AML-193 (cell line): ENCODE data around the gene BTBD7.
"Not testable (repeated sequence)": the region's sequence is repeated elsewhere in the genome, so short reads cannot be mapped to it uniquely, and the experiment has no call there.

Source experiments
- DNase-seq, 2 experiments: peaks; one replicate each; lab custom pipeline; 2025; lab: John Stamatoyannopoulos, UW

Gene BTBD7

GRCh38 chr14:93332853-93333630 lies at the start of gene BTBD7:
TSS of gene BTBD7 (minus strand) at chr14:93333036. CDS start at chr14:93296051, 36,985 bp downstream.
- DNase-seq: peak; percentile 93 to 94

DNA sequence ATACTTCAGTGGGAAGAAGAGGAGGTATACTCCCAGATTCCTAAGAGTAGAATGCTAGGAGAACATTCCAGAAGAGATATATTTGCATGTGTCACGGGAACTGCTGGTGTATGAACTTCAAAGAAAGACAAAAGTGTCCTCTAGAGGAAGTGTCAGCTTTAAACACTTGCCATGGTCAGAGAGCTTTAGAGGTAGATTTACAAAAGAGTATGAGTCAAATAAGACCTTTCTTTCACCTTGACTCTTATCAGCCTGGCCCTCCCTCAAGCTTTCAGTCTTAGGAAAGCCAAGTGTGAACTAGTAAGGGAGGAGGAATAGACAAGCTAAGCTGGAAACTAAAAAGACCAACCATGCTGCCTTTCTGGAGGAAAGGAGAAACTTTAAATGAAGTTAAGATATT lies 48.8 kb upstream of the BTBD7 start:
- DNase-seq: no peak

DNA sequence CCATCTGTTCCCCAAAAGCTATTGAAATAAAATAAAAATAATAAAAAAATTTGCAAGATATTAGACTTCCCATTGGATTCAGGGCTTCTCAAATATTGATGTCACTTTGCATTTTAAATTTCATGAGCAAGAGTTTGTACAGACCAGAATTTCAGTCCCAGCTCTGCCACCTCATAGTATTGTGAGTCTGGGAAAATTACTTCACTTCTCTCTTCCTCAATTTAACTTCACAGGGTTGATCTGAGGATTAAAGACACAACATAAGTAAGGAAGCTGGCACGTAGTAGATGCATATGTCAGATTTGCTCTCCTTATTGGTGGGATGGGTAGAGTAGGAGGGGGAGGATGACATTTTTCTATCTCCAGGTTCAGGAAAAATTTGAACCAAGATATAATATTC lies 47.0 kb upstream of the BTBD7 start:
- no peak for DNase-seq

DNA sequence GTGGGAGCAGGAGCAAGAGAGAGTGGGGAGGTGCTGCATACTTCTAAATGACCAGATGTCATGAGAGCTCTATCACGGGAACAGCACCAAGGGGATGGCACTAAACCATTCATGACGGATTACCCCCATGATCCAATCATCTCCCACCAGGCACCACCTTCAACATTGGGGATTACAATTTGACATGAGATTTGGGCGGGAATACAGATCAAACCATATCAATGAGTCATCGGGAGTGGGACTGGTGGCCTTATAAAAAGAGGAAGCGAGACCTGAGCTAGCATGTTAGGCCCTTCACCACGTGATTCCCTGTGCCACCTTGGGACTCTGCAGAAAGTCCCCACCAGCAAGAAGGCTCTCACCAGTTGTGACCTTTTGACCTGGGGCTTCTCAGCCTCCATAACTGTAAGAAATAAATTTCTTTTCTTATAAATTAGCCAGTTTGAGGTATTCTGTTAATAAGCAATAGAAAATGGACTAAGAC lies 42.9 kb upstream of the BTBD7 start:
- no peak for DNase-seq

DNA sequence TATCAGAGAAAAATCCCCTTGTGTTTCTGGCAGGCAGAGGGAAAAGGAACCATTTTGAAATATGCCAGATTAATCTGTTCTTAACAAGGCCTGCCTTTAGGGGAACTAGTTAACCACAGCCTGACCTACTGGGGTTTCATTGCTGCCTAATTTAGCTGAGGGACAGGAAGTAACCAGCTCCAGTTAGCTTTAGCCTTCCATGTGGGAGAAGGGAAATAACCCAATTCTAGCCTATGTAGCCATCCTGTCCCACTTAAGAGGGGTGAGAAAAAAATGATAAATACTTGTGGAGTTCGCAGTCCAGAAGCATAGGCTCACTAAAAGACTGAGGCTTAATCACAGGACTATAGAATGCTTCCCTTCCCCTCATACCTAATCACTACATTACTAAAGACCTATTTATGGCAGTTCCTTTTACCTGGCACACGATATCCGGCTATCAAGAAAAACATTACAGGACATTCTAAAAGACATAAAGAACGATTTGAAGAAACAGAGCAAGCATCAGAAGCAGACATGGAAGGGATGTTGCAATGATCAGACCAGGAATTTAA lies 37.0 kb upstream of the BTBD7 start:
- peak; percentile 51 to 66 for DNase-seq

DNA sequence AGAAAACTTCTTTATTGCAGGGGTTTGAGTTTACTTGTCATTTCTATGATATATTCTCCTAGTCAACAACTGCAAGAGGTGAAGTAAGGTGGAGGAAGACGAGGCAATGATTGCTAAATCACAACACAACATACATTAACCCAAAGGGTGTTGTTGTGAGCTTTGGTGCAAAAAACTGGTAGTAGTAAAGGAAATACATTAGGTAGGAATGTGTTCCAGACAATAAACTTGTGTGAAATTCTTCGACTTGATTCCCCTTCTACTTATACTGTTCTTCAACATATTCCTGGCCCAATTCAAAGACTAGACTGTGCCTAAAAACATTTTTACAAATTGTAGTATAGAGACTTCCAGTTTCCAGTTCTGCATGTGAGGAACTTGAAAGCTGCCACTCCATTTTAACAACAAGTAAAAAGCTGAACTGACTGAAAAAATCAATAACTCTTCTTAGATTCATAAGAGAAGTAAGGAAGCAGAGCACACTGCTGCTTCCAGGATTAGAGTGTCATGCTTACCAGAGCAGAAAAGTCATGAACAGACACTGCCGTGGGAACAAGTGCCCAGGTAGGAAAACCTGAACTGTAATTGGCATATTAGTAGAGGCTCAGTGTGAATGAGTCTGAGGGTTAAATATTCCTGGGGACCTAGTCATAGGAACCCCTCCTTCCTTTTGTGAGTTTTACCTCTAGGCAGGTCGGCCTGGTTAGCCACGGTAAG lies 36.3 kb upstream of the BTBD7 start:
- no peak for DNase-seq

GRCh38 chr14:93354873-93355272 lies 22.0 kb upstream of the BTBD7 start:
- DNase-seq: not testable (repeated sequence)

DNA sequence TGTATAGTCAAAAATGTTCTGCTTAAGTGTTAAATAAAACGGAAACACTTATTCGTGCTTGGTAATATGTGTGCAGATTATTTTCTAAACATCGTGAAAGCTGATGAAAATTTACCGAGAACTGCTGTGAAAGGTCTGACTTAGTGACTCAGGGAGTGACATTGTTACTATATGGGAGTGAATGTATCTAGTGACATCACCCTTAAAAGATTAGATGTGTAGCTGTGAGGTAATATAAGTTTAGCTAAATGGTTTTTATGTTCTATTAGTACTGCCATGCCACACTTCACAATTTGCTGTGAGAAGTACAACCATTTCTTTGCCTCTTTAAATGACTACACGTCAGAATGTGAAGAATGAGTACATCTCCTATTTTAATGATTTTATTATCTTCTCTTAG lies 15.5 kb upstream of the BTBD7 start:
- DNase-seq: no peak

GRCh38 chr14:93347850-93348249 lies 15.0 kb upstream of the BTBD7 start:
- no peak for DNase-seq

DNA sequence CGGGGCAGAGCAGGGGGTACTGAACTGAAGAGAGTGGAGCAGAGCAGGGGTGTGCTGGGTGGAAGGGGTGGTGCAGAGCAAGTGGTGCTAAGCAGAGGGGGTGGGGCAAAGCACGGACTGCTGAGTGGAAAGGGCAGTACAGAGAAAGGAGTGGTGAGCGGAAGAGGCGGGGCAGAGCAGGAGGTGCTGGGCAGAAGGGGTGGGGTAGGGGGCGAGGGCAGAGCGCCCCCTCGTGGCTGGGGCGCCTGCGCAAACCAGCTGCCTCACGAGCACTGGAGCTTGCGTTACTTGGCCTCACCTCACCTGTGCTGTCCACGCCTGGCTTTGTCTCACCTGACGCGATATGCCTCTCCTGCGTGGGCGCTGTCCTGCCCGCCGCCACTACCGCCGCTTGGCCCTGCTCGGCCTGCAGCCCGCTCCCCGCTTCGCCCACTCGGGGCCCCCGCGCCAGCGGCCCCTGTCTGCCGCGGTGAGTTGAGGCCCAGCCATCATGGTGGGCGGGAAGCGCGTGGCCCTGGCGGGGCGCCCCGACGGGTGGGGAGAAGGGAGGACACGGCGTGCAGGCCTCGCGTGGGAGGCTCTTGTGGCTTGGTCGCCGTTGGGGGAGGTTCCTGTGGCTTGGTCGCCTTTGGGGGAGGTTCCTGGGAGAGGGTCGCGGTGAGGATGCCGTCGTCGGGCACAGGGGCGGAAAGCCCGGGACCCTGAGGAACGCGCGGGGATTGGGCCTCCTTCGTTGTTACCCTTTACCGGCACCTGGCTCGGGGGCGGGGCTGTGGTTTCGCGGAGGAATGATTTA lies 14.3 kb upstream of the BTBD7 start, which contains the start of gene COX8C:
COX8C (plus strand) TSS at position 257 of the 796 bp plus-strand sequence; CDS start at position 344, 87 bp downstream.
- DNase-seq: no peak

DNA sequence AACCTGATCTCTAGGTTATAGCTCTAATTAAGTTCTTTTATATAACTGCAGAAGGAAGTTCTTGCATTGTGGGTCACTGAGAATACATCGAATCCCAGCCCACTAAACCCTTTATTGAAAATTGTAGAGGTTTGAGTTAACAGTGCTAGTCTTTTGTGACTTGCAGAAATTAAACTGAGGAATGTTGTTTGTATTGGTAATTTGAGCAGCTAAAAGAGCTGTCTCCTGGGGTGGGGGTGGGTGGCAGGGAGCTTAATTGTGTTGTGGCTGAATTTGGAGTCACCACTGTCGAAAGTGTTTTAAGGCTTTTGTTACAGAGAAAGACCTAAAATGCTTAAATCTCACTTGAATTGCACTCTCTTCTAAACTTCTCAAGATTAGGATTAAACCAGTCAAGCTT lies 11.0 kb upstream of the BTBD7 start:
- DNase-seq: no peak

- DNase-seq: peak; percentile 66 to 75
These were observed 10.4 kb upstream of the BTBD7 start for GRCh38 chr14:93343266-93343665.

GRCh38 chr14:93337884-93338283 lies 5.0 kb upstream of the BTBD7 start:
- no peak for DNase-seq

GRCh38 chr14:93337143-93337753 lies 4.4 kb upstream of the BTBD7 start:
- no peak for DNase-seq

DNA sequence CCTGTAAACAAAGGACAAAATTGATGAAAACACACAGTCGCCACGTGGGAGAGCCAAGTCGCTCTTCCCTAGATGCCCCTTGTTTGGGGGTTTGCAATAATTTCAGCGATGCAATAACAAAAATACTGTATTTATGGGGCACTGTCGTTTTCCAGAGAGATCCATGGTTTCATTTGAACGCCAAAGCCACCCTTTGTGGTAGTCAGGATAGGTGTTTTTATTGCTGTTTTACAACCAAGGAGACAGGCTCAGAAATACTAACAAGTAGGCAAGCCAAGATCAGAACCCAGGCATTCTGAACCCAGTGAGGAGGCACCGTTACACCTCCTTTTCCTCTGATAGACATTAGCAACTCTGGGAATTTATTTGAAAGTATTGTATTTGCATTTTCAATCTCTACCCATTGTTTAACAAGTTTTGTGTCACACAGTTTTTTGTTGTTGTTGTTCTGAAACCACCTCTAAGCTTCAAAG lies 831 bp upstream of the BTBD7 start:
- no peak for DNase-seq

GRCh38 chr14:93332397-93332852 lies 411 bp downstream of the BTBD7 start:
- no peak for DNase-seq

DNA sequence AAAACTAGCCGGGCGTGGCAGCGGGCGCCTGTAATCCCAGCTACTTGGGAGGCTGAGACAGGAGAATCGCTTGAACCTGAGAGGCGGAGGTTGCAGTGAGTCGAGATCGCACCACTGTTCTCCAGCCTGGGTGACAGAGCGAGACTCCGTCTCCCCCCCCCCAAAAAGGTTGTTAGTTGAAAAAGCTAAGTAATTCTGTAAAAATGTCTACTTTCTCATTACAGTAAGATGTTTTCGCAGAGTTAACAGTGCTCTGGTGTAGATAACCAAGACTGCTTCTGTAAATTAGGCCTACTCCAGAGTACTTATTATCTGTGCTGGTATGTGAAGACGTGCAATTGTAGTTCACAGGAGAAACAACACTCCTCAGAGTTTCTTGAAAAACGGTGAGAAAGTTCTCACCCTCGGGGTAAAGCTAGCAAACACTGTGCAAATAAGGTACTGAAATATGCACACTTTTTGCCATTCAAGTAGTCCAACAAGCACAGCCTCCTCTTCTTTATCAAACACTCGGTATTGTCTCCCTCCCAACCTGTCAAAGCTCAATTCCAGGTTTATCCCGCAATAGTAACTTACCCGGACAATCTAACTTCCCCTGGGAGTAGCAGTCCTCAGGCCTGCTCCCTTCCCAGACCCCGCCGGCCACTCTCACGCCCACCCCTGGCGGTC lies 974 bp downstream of the BTBD7 start:
- DNase-seq: no peak

GRCh38 chr14:93331002-93331727 lies 1.7 kb downstream of the BTBD7 start:
- DNase-seq: no peak

DNA sequence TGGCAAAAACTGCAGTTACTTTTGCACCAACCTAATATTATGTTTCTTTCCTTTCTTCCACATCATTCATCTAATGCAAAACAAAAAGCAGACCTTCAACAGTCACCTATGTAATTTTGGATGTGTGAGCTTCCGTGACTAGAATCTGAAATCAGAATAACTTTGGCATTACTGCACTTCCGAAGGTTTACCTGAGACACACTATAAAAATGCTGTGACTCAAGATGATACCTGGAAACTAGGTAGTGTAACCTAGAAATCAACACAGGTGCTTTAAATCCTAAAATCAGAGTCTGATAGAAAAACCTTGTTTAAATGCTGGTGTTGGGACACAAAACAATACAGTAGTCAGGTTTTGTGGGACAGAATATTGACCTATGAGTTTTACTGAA lies 2.2 kb downstream of the BTBD7 start:
- no peak for DNase-seq

GRCh38 chr14:93329965-93330608 lies 2.7 kb downstream of the BTBD7 start:
- DNase-seq: no peak
